Transverse colon (tissue), 4 donors: ENCODE results near the gene VPS4B. TPM values are rescaled to one million over a fixed set of nuclear protein-coding genes. Genes with fewer than 3 reads are reported as not detected.

Experiments used
- DNase-seq: peaks from one replicate; pipeline ENCODE4 v3.0.0-alpha.2; 2019
- H3K27ac ChIP-seq, 4 donors: fragments of 200-600 bp; sonication (generic); 2 replicates each; pipeline ENCODE4 v1.5.1; 2016 to 2018; ENCODE audit warnings: inconsistent platforms in 4 of 4
- H3K27me3 ChIP-seq: fragments of 200-600 bp; sonication (generic); 2 replicates; pipeline ENCODE4 v1.5.1; 2017; ENCODE audit warnings: inconsistent platforms
- H3K36me3 ChIP-seq, 4 donors: fragments of 200-600 bp; sonication (generic); 2 replicates each; pipeline ENCODE4 v1.5.1; 2017 to 2019; ENCODE audit warnings: inconsistent platforms in 4 of 4
- H3K4me1 ChIP-seq, 4 donors: fragments of 200-600 bp; sonication (generic); 2 replicates each; pipeline ENCODE4 v1.5.1; 2017 to 2020; ENCODE audit warnings: inconsistent platforms in 4 of 4
- H3K4me3 ChIP-seq, 4 donors: fragments of 200-600 bp; sonication (generic); 1 replicate in 1 of 4; 2 replicates in 3 of 4; pipeline versions ENCODE4 v1.5.1 to v1.6.1; 2017 to 2019; ENCODE audit warnings: inconsistent platforms in 4 of 4
- H3K9me3 ChIP-seq, 2 donors: fragments of 200-600 bp; sonication (generic); 2 replicates each; pipeline ENCODE4 v1.5.1; 2017 to 2019; ENCODE audit warnings: inconsistent platforms in 2 of 2
- EP300 ChIP-seq: sonication (generic); formaldehyde crosslinking; IDR thresholded peaks from one replicate; pipeline ENCODE4 v1.6.1; 2017; ENCODE audit warnings: antibody characterized with exemption, low read depth
- POLR2A ChIP-seq: fragments of 450-650 bp; IDR thresholded peaks from one replicate; pipeline ENCODE4 v1.6.1; 2016; ENCODE audit warnings: antibody characterized with exemption, mild to moderate bottlenecking, moderate library complexity
- POLR2AphosphoS5 ChIP-seq, 3 donors: sonication (generic); formaldehyde crosslinking; IDR thresholded peaks; one replicate each; pipeline ENCODE4 v1.6.1; 2016; ENCODE audit warnings: antibody characterized with exemption in 3 of 3
- WGBS, 2 donors: methylation state at CpG; one replicate each; pipeline ENCODE4 v1.1.5; 2018; ENCODE audit warnings: low coverage in 1 of 2; 5-methylcytosine and 5-hydroxymethylcytosine counted together
- in situ Hi-C, 4 donors: fragments of 200-750 bp; cut with MboI; loops; one replicate each; pipeline versions ENCODE4 v1.15.0 to v1.15.1; 2017; ENCODE audit warnings: low sequenced_read_pairs in 3 of 4, low pct_ligation_motif_present in 1 of 4, low pct_unique_long_range_greater_than_20kb in 1 of 4
- intact Hi-C: fragments of 100-400 bp; cut with DNase I; formaldehyde crosslinking; loops from one replicate; pipeline ENCODE4 v1.15.1; 2023; ENCODE audit warnings: low total_unique reads
- total RNA-seq, 4 donors: library from RNA; depleted of rRNA; stranded (reverse); fragments of >200 nt; gene quantifications; one replicate each; pipeline ENCODE4 v1.1.0, GENCODE V29; 2016
- TF ChIP-seq, protein P1 (sequence below), 5 experiments: fragments of 200-600 bp in 3 of 5; fragments of 450-650 bp in 2 of 5; sonication (generic) in 3 of 5; IDR thresholded peaks; 1 replicate in 2 of 5; 2 replicates in 3 of 5; pipeline ENCODE4 v1.5.1; 2016 to 2017; ENCODE audit warnings: antibody characterized with exemption in 5 of 5, inconsistent platforms in 3 of 5, mild to moderate bottlenecking in 2 of 5, moderate library complexity in 1 of 5

The VPS4B gene
- total RNA-seq, 4 donors from 2014 or later = 40.4 to 122 (median 63.3) TPM

DNA sequence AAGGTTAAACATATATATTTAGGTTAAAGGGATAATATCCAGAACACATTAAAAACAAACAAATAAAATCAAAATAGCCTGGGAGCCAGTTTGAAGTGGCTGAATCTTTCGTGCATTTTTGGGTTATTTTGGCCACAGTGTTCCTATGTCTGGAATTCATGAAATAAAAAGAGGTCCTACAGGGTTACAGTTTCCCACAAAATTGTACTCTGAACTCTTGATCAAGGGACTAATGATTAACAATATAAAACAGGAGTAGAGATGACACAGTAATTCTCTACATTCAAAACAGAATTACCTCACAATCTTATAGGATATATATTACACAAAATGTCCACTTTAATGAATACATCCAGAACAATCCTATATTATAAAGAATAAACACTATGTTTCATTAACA, 24.9 kb downstream of the VPS4B start:
- intact Hi-C loops = no loop called here
- peaks cover 0 to 96% (median 41%) of the 10 kb centered on the region in 4 donors for H3K36me3 ChIP-seq
- in situ Hi-C loops = no loop called here

DNA sequence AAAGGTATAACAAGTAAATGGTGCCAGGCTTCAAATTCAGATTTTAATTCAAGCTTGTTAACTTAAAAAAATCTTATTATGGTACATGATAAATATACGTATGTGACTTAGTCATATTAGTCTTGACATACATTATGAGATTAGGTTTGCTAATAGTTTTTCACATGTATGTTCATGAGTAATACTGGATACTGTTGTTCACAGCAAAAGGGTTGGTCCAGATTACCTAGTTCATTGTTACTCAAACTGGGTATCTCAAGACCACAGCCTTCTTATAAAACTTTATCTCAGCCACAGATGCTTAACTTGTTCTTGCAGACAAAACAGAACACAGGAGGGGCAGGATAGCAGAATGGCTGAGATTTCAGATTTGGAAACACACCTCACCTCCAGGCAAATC, 26.8 kb downstream of the VPS4B start:
- no peak for TF ChIP-seq EP300
- TF ChIP-seq, protein P1, sequence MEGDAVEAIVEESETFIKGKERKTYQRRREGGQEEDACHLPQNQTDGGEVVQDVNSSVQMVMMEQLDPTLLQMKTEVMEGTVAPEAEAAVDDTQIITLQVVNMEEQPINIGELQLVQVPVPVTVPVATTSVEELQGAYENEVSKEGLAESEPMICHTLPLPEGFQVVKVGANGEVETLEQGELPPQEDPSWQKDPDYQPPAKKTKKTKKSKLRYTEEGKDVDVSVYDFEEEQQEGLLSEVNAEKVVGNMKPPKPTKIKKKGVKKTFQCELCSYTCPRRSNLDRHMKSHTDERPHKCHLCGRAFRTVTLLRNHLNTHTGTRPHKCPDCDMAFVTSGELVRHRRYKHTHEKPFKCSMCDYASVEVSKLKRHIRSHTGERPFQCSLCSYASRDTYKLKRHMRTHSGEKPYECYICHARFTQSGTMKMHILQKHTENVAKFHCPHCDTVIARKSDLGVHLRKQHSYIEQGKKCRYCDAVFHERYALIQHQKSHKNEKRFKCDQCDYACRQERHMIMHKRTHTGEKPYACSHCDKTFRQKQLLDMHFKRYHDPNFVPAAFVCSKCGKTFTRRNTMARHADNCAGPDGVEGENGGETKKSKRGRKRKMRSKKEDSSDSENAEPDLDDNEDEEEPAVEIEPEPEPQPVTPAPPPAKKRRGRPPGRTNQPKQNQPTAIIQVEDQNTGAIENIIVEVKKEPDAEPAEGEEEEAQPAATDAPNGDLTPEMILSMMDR (IDR thresholded peaks at IDR 0.05) = no peak
- no peak for TF ChIP-seq POLR2A
- no peak for TF ChIP-seq POLR2AphosphoS5 (IDR thresholded peaks at IDR 0.05)
- DNase-seq = no peak
- intact Hi-C loops = no loop called here
- no peaks in the 10 kb centered on the region for H3K4me1 ChIP-seq
- in situ Hi-C loops = no loop called here
- peaks cover 0 to 91% (median 37%) of the 10 kb centered on the region in 4 donors for H3K36me3 ChIP-seq
- no peak overlapping the region for H3K27ac ChIP-seq
- WGBS, 2 donors = 91 to 100% methylated on average over 1 of the region's 1 CpG
- no peak overlapping the region for H3K4me3 ChIP-seq
- no peaks in the 10 kb centered on the region for H3K9me3 ChIP-seq
- no peaks in the 10 kb centered on the region for H3K27me3 ChIP-seq

More for the DNA sequence above, 24.9 kb downstream of the VPS4B start:
- H3K9me3 ChIP-seq = no peaks in the 10 kb centered on the region
- no peaks in the 10 kb centered on the region for H3K27me3 ChIP-seq
- 93 to 100% methylated on average over 1 of the region's 1 CpG for WGBS, 2 donors
- no peak overlapping the region for H3K4me3 ChIP-seq
- no peak overlapping the region for H3K27ac ChIP-seq
- DNase-seq = no peak
- no peak for TF ChIP-seq POLR2AphosphoS5 (IDR thresholded peaks at IDR 0.05)
- TF ChIP-seq EP300 = no peak
- TF ChIP-seq POLR2A = no peak
- TF ChIP-seq, protein P1 (IDR thresholded peaks at IDR 0.05) = no peak
- no peaks in the 10 kb centered on the region for H3K4me1 ChIP-seq

DNA sequence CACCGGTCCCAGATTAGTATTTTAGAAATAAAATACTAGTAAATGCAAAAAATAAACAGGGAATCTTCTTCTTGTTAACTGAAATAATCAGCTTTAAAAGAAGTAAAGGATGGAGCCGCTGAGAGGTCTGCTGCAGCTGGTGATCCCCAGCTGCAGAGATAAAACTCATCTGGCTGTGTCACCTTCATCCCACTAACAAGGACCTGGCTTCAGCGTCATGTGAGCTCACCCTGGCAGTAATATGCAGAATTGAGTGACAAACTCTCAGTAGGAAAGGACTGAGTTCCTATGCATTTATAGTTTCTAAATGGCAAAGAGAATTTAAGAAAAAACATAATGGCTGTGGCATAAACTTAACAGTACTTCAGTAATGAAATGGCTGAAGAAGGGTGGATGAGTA, 27.3 kb downstream of the VPS4B start:
- no peaks in the 10 kb centered on the region for H3K27me3 ChIP-seq
- no peak for DNase-seq
- H3K27ac ChIP-seq = no peak overlapping the region
- in situ Hi-C loops = no loop called here
- intact Hi-C loops = no loop called here
- WGBS, 2 donors = 92 to 93% methylated on average over 3 of the region's 3 CpGs
- H3K9me3 ChIP-seq = no peaks in the 10 kb centered on the region
- no peaks in the 10 kb centered on the region for H3K4me1 ChIP-seq
- TF ChIP-seq EP300 (no peak), POLR2A (no peak), POLR2AphosphoS5 (IDR thresholded peaks at IDR 0.05) (no peak)
- TF ChIP-seq, protein P1 (IDR thresholded peaks at IDR 0.05) = no peak
- H3K4me3 ChIP-seq = no peak overlapping the region
- H3K36me3 ChIP-seq = peaks cover 0 to 90% (median 37%) of the 10 kb centered on the region in 4 donors

DNA sequence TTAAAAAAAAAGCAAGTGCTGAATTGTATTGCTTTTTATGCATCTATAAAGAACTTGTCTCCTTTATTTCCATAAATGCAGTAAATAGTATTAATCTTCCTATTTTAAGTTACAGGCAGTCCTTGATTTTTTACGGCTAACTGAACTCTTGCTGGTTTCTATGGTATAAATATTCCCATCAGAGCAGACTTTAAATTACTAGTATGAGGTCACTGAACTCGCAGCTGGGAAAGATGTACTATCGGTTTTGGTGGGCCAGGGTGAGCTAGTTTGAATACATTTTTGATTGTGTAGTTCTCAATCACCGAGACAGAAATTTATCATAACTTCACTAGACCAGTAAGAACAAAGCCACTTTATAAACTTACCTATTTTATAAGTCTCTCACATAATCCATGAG, 34.4 kb downstream of the VPS4B start:
- intact Hi-C loops = no loop called here
- Histone ChIP-seq H3K27me3 (no peaks in the 10 kb centered on the region), H3K36me3 (peaks cover 0 to 30% (median 13%) of the 10 kb centered on the region in 4 donors), H3K4me1 (no peaks in the 10 kb centered on the region), H3K4me3 (no peak overlapping the region), H3K27ac (no peak overlapping the region), H3K9me3 (no peaks in the 10 kb centered on the region)
- WGBS, 2 donors = 79 to 88% methylated on average over 4 of the region's 4 CpGs
- TF ChIP-seq, protein P1 (IDR thresholded peaks at IDR 0.05) = no peak
- TF ChIP-seq EP300 = no peak
- TF ChIP-seq POLR2A = no peak
- TF ChIP-seq POLR2AphosphoS5 (IDR thresholded peaks at IDR 0.05) = no peak
- DNase-seq = no peak
- in situ Hi-C loops = no loop called here
